Esophagus muscularis mucosa (tissue), 4 donors: ENCODE data around the gene FGF6. TPM values are rescaled to one million over a fixed set of nuclear protein-coding genes. Genes with fewer than 3 reads are reported as not detected.

Source experiments
- DNase-seq: peaks from one replicate; pipeline ENCODE4 v3.0.0-alpha.2; 2017; ENCODE audit errors: extremely low spot score
- H3K27ac ChIP-seq, 4 donors: fragments of 200-600 bp; sonication (generic); replicated peaks in 1 of 4; 1 replicate in 3 of 4; 2 replicates in 1 of 4; pipeline ENCODE4 v1.5.1; 2016 to 2019; ENCODE audit warnings: mild to moderate bottlenecking in 1 of 4
- H3K27me3 ChIP-seq, 4 donors: fragments of 200-600 bp; sonication (generic); one replicate each; pipeline versions ENCODE4 v1.5.1 to v1.6.0; 2016 to 2019
- H3K36me3 ChIP-seq, 4 donors: fragments of 200-600 bp; sonication (generic); one replicate each; pipeline ENCODE4 v1.5.1; 2016 to 2019
- H3K4me1 ChIP-seq, 4 donors: fragments of 200-600 bp; sonication (generic); one replicate each; pipeline ENCODE4 v1.5.1; 2016 to 2019
- H3K4me3 ChIP-seq, 4 donors: fragments of 200-600 bp; sonication (generic); 1 replicate in 2 of 4; 2 replicates in 2 of 4; pipeline ENCODE4 v1.5.1; 2016 to 2019; ENCODE audit warnings: mild to moderate bottlenecking in 4 of 4, moderate library complexity in 1 of 4
- H3K9me3 ChIP-seq, 4 donors: fragments of 200-600 bp; sonication (generic); 1 replicate in 3 of 4; 2 replicates in 1 of 4; pipeline ENCODE4 v1.5.1; 2016 to 2019
- CTCF ChIP-seq, 3 experiments: fragments of 200-600 bp in 2 of 3; fragments of 450-650 bp in 1 of 3; sonication (generic) in 2 of 3; IDR thresholded peaks; one replicate each; pipeline ENCODE4 v1.5.1; 2017 to 2019; ENCODE audit warnings: antibody characterized with exemption in 3 of 3, mild to moderate bottlenecking in 2 of 3, moderate library complexity in 1 of 3
- EP300 ChIP-seq: sonication (generic); formaldehyde crosslinking; IDR thresholded peaks from one replicate; pipeline ENCODE4 v1.6.1; 2017; ENCODE audit warnings: antibody characterized with exemption
- POLR2A ChIP-seq: fragments of 450-650 bp; IDR thresholded peaks from one replicate; pipeline ENCODE4 v1.6.1; 2017; ENCODE audit warnings: antibody characterized with exemption, moderate library complexity, mild to moderate bottlenecking, low read depth
- POLR2AphosphoS5 ChIP-seq, 2 donors: sonication (generic); formaldehyde crosslinking; IDR thresholded peaks; one replicate each; pipeline ENCODE4 v1.6.1; 2017; ENCODE audit warnings: antibody characterized with exemption in 2 of 2
- WGBS: methylation state at CpG from one replicate; pipeline ENCODE4 v1.1.5; 2018; 5-methylcytosine and 5-hydroxymethylcytosine counted together
- intact Hi-C: fragments of 100-400 bp; cut with DNase I; formaldehyde crosslinking; loops from one replicate; pipeline ENCODE4 v1.15.1; 2023
- total RNA-seq, 4 donors: library from RNA; depleted of rRNA; stranded (reverse); fragments of >200 nt; gene quantifications; one replicate each; pipeline versions ENCODE4 v1.1.0 to v1.2.1, GENCODE V29; 2016

FGF6 gene, protein sequence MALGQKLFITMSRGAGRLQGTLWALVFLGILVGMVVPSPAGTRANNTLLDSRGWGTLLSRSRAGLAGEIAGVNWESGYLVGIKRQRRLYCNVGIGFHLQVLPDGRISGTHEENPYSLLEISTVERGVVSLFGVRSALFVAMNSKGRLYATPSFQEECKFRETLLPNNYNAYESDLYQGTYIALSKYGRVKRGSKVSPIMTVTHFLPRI
- not detected for total RNA-seq

DNA sequence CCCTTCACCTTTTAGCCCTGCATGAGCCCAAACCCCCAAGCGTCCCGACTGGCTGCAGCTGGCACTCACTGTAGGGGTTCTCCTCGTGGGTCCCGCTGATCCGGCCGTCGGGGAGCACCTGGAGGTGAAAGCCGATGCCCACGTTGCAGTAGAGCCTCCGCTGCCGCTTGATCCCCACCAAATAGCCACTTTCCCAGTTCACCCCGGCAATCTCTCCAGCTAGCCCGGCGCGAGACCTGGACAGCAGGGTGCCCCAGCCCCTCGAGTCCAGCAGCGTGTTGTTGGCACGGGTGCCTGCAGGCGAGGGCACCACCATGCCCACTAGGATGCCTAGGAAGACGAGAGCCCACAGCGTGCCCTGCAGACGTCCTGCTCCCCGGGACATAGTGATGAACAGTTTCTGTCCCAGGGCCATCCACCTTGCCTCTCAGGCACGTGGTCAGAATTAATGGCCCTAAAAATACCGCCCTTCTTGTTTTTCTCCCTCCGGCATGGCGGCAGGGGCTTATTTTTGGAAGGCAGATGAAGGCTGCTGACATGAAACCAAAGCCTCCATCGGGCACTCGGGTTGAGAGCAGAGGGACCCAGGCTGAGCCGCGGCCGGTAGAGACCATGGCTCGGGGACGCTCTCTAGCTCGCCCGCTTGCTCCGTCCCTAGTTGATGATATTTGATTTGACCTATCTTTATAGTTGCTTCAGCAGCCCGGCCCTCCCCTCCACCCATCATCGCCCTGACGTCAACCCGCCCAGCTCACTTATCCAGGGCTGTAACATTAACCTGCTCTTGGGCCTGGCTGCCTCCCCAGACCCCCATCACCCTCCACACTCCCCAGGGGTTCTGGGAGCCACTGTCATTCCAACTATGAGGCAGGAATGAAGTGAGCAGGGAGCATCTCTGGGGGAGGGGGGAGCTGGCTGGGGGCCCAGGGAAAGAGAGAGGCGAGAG lies at the start of gene FGF6:
TSS of gene FGF6 (minus strand) at position 660 of the 946 bp plus-strand sequence. CDS start at position 415, 245 bp downstream.
- no peaks in the 10 kb centered on the region for H3K36me3 ChIP-seq
- no peaks in the 10 kb centered on the region for H3K4me1 ChIP-seq
- no peak within 1 kb of the TSS for H3K4me3 ChIP-seq
- no peak for TF ChIP-seq POLR2A
- no peak for TF ChIP-seq CTCF (IDR thresholded peaks at IDR 0.05)
- TF ChIP-seq POLR2AphosphoS5 (IDR thresholded peaks at IDR 0.05): no peak
- TF ChIP-seq EP300: no peak
- peak; percentile 79 for DNase-seq
- intact Hi-C loops: no loop called here
- H3K27me3 ChIP-seq: peaks cover 0 to 17% (median 0%) of the 10 kb centered on the region in 4 donors
- H3K9me3 ChIP-seq: no peaks in the 10 kb centered on the region
- WGBS: 91% methylated on average over 29 of the region's 42 CpGs
- no peak within 1 kb of the TSS for H3K27ac ChIP-seq

DNA sequence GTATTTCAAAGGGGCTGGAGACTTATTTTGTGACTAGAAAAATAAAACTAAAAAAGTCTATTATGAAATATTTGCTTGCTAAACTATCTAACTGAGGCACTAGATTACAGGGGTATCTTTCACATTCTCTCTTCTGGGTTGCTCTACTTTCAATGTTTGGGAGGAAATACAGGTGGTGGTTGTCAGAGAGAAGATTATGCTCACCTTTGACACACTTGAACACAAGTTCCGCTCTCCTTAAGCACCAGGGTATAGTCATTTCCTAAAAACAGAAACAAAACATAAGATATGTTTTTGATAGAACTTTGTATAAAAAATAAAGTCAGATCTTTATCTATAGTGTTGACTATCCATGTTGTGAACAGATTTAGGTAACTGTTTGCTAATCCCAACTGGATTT lies 45.4 kb upstream of the FGF6 start:
- no peaks in the 10 kb centered on the region for H3K4me1 ChIP-seq
- no peak overlapping the region for H3K4me3 ChIP-seq
- H3K27ac ChIP-seq: no peak overlapping the region
- H3K36me3 ChIP-seq: peaks cover 17 to 57% (median 39%) of the 10 kb centered on the region in 4 donors
- no peaks in the 10 kb centered on the region for H3K9me3 ChIP-seq
- no peak for DNase-seq
- no peaks in the 10 kb centered on the region for H3K27me3 ChIP-seq
- intact Hi-C loops: no loop called here
- 90% methylated on average over 1 of the region's 1 CpG for WGBS
- TF ChIP-seq POLR2A (no peak), POLR2AphosphoS5 (IDR thresholded peaks at IDR 0.05) (no peak), EP300 (no peak), CTCF (IDR thresholded peaks at IDR 0.05) (no peak)

- intact Hi-C loops: no loop called here
- Histone ChIP-seq H3K9me3 (no peaks in the 10 kb centered on the region), H3K27ac (no peak overlapping the region), H3K27me3 (no peaks in the 10 kb centered on the region), H3K4me3 (no peak overlapping the region), H3K36me3 (peaks cover 17 to 43% (median 35%) of the 10 kb centered on the region in 4 donors), H3K4me1 (no peaks in the 10 kb centered on the region)
- no peak for DNase-seq
- 89% methylated on average over 2 of the region's 2 CpGs for WGBS
- TF ChIP-seq EP300 (no peak), POLR2A (no peak), POLR2AphosphoS5 (IDR thresholded peaks at IDR 0.05) (no peak), CTCF (IDR thresholded peaks at IDR 0.05) (no peak)
Observed at GRCh38 chr12:4489556-4489955, 43.9 kb upstream of the FGF6 start.

DNA sequence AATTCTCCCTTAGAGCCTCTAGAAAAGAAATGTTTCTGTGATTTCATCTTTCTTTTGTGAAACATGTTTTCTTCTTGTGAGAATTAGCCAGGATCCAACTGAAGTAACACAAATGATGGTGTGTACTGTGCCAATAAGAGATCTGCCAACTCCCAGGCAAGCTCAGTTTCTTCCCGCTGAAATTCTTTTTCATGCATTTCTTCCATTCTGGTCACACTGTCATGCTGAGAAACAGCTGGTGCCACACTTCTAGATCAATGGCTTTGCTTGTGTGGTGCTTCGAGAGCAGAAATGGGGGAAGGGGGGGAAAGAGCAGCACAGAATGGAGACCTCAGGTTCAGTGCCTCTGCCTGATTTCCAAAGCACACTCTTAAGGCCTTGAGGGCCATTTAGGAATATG lies 41.4 kb upstream of the FGF6 start:
- 46% methylated on average over 2 of the region's 2 CpGs for WGBS
- H3K36me3 ChIP-seq: peaks cover 17 to 43% (median 35%) of the 10 kb centered on the region in 4 donors
- TF ChIP-seq POLR2A (no peak), POLR2AphosphoS5 (IDR thresholded peaks at IDR 0.05) (no peak), CTCF (IDR thresholded peaks at IDR 0.05) (no peak), EP300 (no peak)
- H3K9me3 ChIP-seq: no peaks in the 10 kb centered on the region
- H3K27me3 ChIP-seq: no peaks in the 10 kb centered on the region
- no peak overlapping the region for H3K27ac ChIP-seq
- no peaks in the 10 kb centered on the region for H3K4me1 ChIP-seq
- DNase-seq: no peak
- no peak overlapping the region for H3K4me3 ChIP-seq
- intact Hi-C loops: no loop called here
